Osteocyte (in vitro differentiated cells): Measurements from ENCODE around the gene TMEM271. TPM values are rescaled to one million over a fixed set of nuclear protein-coding genes. Genes with fewer than 3 reads are reported as not detected.

Experiments
- DNase-seq: peaks from one replicate; pipeline ENCODE4 v3.0.0; 2021; ENCODE audit warnings: mixed read lengths; ENCODE audit not compliant: unreplicated experiment; ENCODE audit errors: extremely low spot score
- H3K27ac Mint-ChIP-seq: one replicate; pipeline ENCODE4 v1.8.0; 2021; ENCODE audit warnings: mild to moderate bottlenecking, mixed read lengths; ENCODE audit not compliant: unreplicated experiment
- H3K27me3 Mint-ChIP-seq: one replicate; pipeline ENCODE4 v1.8.0; 2021; ENCODE audit warnings: mixed read lengths; ENCODE audit not compliant: unreplicated experiment
- H3K36me3 Mint-ChIP-seq: one replicate; pipeline ENCODE4 v1.8.0; 2021; ENCODE audit warnings: mixed read lengths; ENCODE audit not compliant: unreplicated experiment
- H3K4me1 Mint-ChIP-seq: one replicate; pipeline ENCODE4 v1.8.0; 2021; ENCODE audit warnings: mixed read lengths; ENCODE audit not compliant: unreplicated experiment
- H3K4me3 Mint-ChIP-seq: one replicate; pipeline ENCODE4 v1.8.0; 2021; ENCODE audit warnings: mild to moderate bottlenecking, moderate library complexity, mixed read lengths; ENCODE audit not compliant: unreplicated experiment
- H3K9me3 Mint-ChIP-seq: one replicate; pipeline ENCODE4 v1.8.0; 2021; ENCODE audit warnings: mixed read lengths; ENCODE audit not compliant: unreplicated experiment
- CTCF ChIP-seq: fragments of 200-600 bp; sonication (generic); IDR thresholded peaks from 2 replicates; pipeline ENCODE4 v1.5.0; 2021; ENCODE audit warnings: antibody characterized with exemption, mild to moderate bottlenecking, moderate library complexity
- total RNA-seq: library from RNA; stranded (reverse); gene quantifications from 2 replicates; pipeline ENCODE4 v1.2.1, GENCODE V29; 2021

TMEM271 gene
- total RNA-seq, 1 donor from 2014 or later: not detected

- H3K4me1 Mint-ChIP-seq: no peaks in the 10 kb centered on the region
- H3K9me3 Mint-ChIP-seq: no peaks in the 10 kb centered on the region
- peaks cover 59% of the 10 kb centered on the region for H3K36me3 Mint-ChIP-seq
- peak; percentile 80 for DNase-seq
- H3K27me3 Mint-ChIP-seq: no peaks in the 10 kb centered on the region
- no peak overlapping the region for H3K27ac Mint-ChIP-seq
- TF ChIP-seq CTCF: no peak
- H3K4me3 Mint-ChIP-seq: no peak overlapping the region
Observed at GRCh38 chr4:528296-528695, 47.8 kb downstream of the TMEM271 start.

- peaks cover 55% of the 10 kb centered on the region for H3K36me3 Mint-ChIP-seq
- H3K27ac Mint-ChIP-seq: no peak overlapping the region
Observed at GRCh38 chr4:526971-527460, 49.1 kb downstream of the TMEM271 start.

GRCh38 chr4:526189-526909, 49.7 kb downstream of the TMEM271 start:
- no peak for DNase-seq
- TF ChIP-seq CTCF: no peak
- Mint-ChIP-seq H3K27ac (no peak overlapping the region), H3K36me3 (peaks cover 54% of the 10 kb centered on the region), H3K9me3 (no peaks in the 10 kb centered on the region), H3K4me3 (no peak overlapping the region), H3K4me1 (no peaks in the 10 kb centered on the region), H3K27me3 (no peaks in the 10 kb centered on the region)

More at GRCh38 chr4:526971-527460, 49.1 kb downstream of the TMEM271 start:
- H3K9me3 Mint-ChIP-seq: no peaks in the 10 kb centered on the region
- DNase-seq: no peak
- TF ChIP-seq CTCF: no peak
- no peaks in the 10 kb centered on the region for H3K27me3 Mint-ChIP-seq
- no peaks in the 10 kb centered on the region for H3K4me1 Mint-ChIP-seq
- no peak overlapping the region for H3K4me3 Mint-ChIP-seq

GRCh38 chr4:525660-526059, 50.4 kb downstream of the TMEM271 start:
- DNase-seq: no peak
- no peaks in the 10 kb centered on the region for H3K4me1 Mint-ChIP-seq
- no peak overlapping the region for H3K4me3 Mint-ChIP-seq
- H3K27me3 Mint-ChIP-seq: no peaks in the 10 kb centered on the region
- TF ChIP-seq CTCF: no peak
- H3K9me3 Mint-ChIP-seq: no peaks in the 10 kb centered on the region
- no peak overlapping the region for H3K27ac Mint-ChIP-seq
- peaks cover 54% of the 10 kb centered on the region for H3K36me3 Mint-ChIP-seq

- Mint-ChIP-seq H3K9me3 (no peaks in the 10 kb centered on the region), H3K27ac (no peak overlapping the region), H3K27me3 (no peaks in the 10 kb centered on the region), H3K36me3 (peaks cover 54% of the 10 kb centered on the region), H3K4me1 (no peaks in the 10 kb centered on the region), H3K4me3 (no peak overlapping the region)
- DNase-seq: no peak
- no peak for TF ChIP-seq CTCF
Observed at GRCh38 chr4:524196-524595, 51.9 kb downstream of the TMEM271 start.

Other genes starting within 250 kb of the TMEM271 start
- gene ZNF141, start 238.5 kb downstream of the TMEM271 start, total RNA-seq: 12.6 and 14.7 TPM in 2 replicates
- gene ZNF721, start 77.1 kb downstream of the TMEM271 start, total RNA-seq: 23.7 and 26.3 TPM in 2 replicates
- gene PIGG, start 77.1 kb downstream of the TMEM271 start, total RNA-seq: 66.6 and 68.0 TPM in 2 replicates
- gene PDE6B, start 49.3 kb upstream of the TMEM271 start, total RNA-seq: 1.6 TPM in 2 replicates
- gene ATP5ME, start 98.0 kb upstream of the TMEM271 start, total RNA-seq: 261 and 271 TPM in 2 replicates
- 32.2 and 32.3 TPM in 2 replicates for gene MYL5, start 98.2 kb upstream of the TMEM271 start, total RNA-seq
- 0.31 and 0.67 TPM in 2 replicates for gene SLC49A3, start 112.9 kb upstream of the TMEM271 start, total RNA-seq
- 69.8 and 70.0 TPM in 2 replicates for gene PCGF3, start 129.5 kb upstream of the TMEM271 start, total RNA-seq
- gene CPLX1, start 249.8 kb upstream of the TMEM271 start, total RNA-seq: not detected in 2 replicates